Keratinocyte (primary cell): ENCODE data around the gene PRELP. TPM values are rescaled to one million over a fixed set of nuclear protein-coding genes. Genes with fewer than 3 reads are reported as not detected.

Experiments
- DNase-seq: peaks from one replicate; pipeline ENCODE4 v3.0.0-alpha.2; 2011; ENCODE audit warnings: low read depth, missing footprints, low spot score
- FAIRE-seq: peaks from 2 replicates; lab custom pipeline; 2011; peaks lifted over from hg19 to GRCh38; lab: Jason Lieb, UNC
- H2AFZ ChIP-seq: 2 replicates; pipeline ENCODE4 v1.6.0; 2012; ENCODE audit warnings: low read length, control low read depth, inconsistent platforms; ENCODE audit not compliant: control insufficient read depth
- H3K27ac ChIP-seq: 2 replicates; pipeline ENCODE4 v1.5.1; 2011; ENCODE audit warnings: low read length; ENCODE audit not compliant: control insufficient read depth, insufficient read depth
- H3K27me3 ChIP-seq: 3 replicates; pipeline ENCODE4 v1.6.0; 2011; ENCODE audit warnings: low read length; ENCODE audit not compliant: control insufficient read depth, insufficient read depth; ENCODE audit errors: extremely low read depth
- H3K36me3 ChIP-seq, 2 experiments: 2 replicates in 1 of 2; 3 replicates in 1 of 2; pipeline ENCODE4 v1.5.1; 2011; ENCODE audit warnings: low read length in 2 of 2, mild to moderate bottlenecking in 1 of 2; ENCODE audit not compliant: control insufficient read depth in 2 of 2, insufficient read depth in 2 of 2; ENCODE audit errors: extremely low read depth in 1 of 2
- H3K4me1 ChIP-seq: 3 replicates; pipeline ENCODE4 v1.5.1; 2011; ENCODE audit warnings: low read length; ENCODE audit not compliant: control insufficient read depth, insufficient read depth; ENCODE audit errors: extremely low read depth
- H3K4me2 ChIP-seq: 3 replicates; pipeline ENCODE4 v1.6.0; 2011; ENCODE audit warnings: low read depth, low read length; ENCODE audit not compliant: control insufficient read depth, insufficient read depth; ENCODE audit errors: extremely low read depth
- H3K4me3 ChIP-seq, 3 experiments: fragments of 200-600 bp in 1 of 3; sonication (generic) in 1 of 3; 2 replicates in 2 of 3; 3 replicates in 1 of 3; pipeline ENCODE4 v1.5.1; 2011 to 2016; ENCODE audit warnings: low read length in 3 of 3, mild to moderate bottlenecking in 3 of 3, control low read depth in 2 of 3, inconsistent platforms in 1 of 3, low read depth in 1 of 3, mixed read lengths in 1 of 3, mixed run types in 1 of 3, moderate library complexity in 1 of 3; ENCODE audit not compliant: control insufficient read depth in 2 of 3, insufficient read depth in 2 of 3; ENCODE audit errors: extremely low read depth in 1 of 3
- H3K79me2 ChIP-seq: 2 replicates; pipeline ENCODE4 v1.6.0; 2012; ENCODE audit warnings: low read length; ENCODE audit not compliant: control insufficient read depth, insufficient read depth
- H3K9ac ChIP-seq: 3 replicates; pipeline ENCODE4 v1.6.0; 2011; ENCODE audit warnings: low read length; ENCODE audit not compliant: control insufficient read depth, insufficient read depth; ENCODE audit errors: extremely low read depth
- H3K9me1 ChIP-seq: 3 replicates; pipeline ENCODE4 v1.6.0; 2011; ENCODE audit warnings: low read length; ENCODE audit not compliant: control insufficient read depth, insufficient read depth; ENCODE audit errors: extremely low read depth
- H3K9me3 ChIP-seq: 2 replicates; pipeline ENCODE4 v1.5.1; 2012; ENCODE audit warnings: low read depth, low read length; ENCODE audit not compliant: control insufficient read depth
- H4K20me1 ChIP-seq: 3 replicates; pipeline ENCODE4 v1.6.0; 2011; ENCODE audit warnings: low read length; ENCODE audit not compliant: control insufficient read depth, insufficient read depth; ENCODE audit errors: extremely low read depth
- CTCF ChIP-seq, 3 experiments: IDR thresholded peaks in 1 of 3; conservative IDR thresholded peaks in 1 of 3; optimal IDR thresholded peaks in 1 of 3; 2 replicates in 2 of 3; 3 replicates in 1 of 3; pipeline versions ENCODE3 to v1.5.1; 2011; ENCODE audit warnings: low read length in 3 of 3, mild to moderate bottlenecking in 3 of 3, moderate library complexity in 2 of 3, control low read depth in 1 of 3, inconsistent platforms in 1 of 3; ENCODE audit not compliant: insufficient read depth in 2 of 3; ENCODE audit errors: extremely low read depth in 1 of 3
- EZH2 ChIP-seq: IDR thresholded peaks from one replicate; pipeline ENCODE4 v1.6.1; 2012; ENCODE audit warnings: inconsistent platforms, mild to moderate bottlenecking, low read length, moderate library complexity
- dilution Hi-C: fragments of 300-500 bp; cut with MboI; formaldehyde crosslinking; loops from one replicate; pipeline ENCODE4 v1.7.0; 2020; ENCODE audit warnings: low sequenced_read_pairs; ENCODE audit not compliant: extremely low pct_ligation_motif_present
- polyA plus RNA-seq, 5 experiments: library from polyadenylated mRNA; depleted of rRNA in 3 of 5; stranded (reverse) in 3 of 5; stranded (forward) in 1 of 5; unstranded in 1 of 5; fragments of >200 nt; gene quantifications; 1 replicate in 1 of 5; 2 replicates in 3 of 5; 3 replicates in 1 of 5; pipeline versions ENCODE4 v1.2.1 to v1.2.3, GENCODE V29; 2011 to 2012; ENCODE audit warnings: missing spikeins in 2 of 5, low read depth in 1 of 5, low replicate concordance in 1 of 5

PRELP gene
- polyA plus RNA-seq, 1 donor (not counting 4 experiments of a cell fraction or from before 2014, with no cell fraction given): 0.01 TPM

- H3K9me1 ChIP-seq: no peaks in the 10 kb centered on the region
- no peak for FAIRE-seq
- dilution Hi-C loops: no loop called here
These were observed 24.2 kb downstream of the PRELP start for GRCh38 chr1:203499643-203500278.

GRCh38 chr1:203500279-203500678, 24.7 kb downstream of the PRELP start:
- Histone ChIP-seq H3K9me3 (no peaks in the 10 kb centered on the region), H3K27ac (no peak overlapping the region), H3K79me2 (no peaks in the 10 kb centered on the region), H3K4me1 (no peaks in the 10 kb centered on the region), H3K4me2 (no peak overlapping the region), H2AFZ (no peak overlapping the region), H4K20me1 (no peaks in the 10 kb centered on the region), H3K9me1 (no peaks in the 10 kb centered on the region), H3K4me3 (no peak overlapping the region), H3K27me3 (no peaks in the 10 kb centered on the region), H3K9ac (no peak overlapping the region), H3K36me3 (no peaks in the 10 kb centered on the region)
- no peak for TF ChIP-seq EZH2
- FAIRE-seq: no peak
- dilution Hi-C loops: no loop called here
- DNase-seq: no peak

More at GRCh38 chr1:203499643-203500278, 24.2 kb downstream of the PRELP start:
- H3K4me3 ChIP-seq: no peak overlapping the region
- H3K9me3 ChIP-seq: no peaks in the 10 kb centered on the region
- H3K4me2 ChIP-seq: no peak overlapping the region
- no peaks in the 10 kb centered on the region for H3K27me3 ChIP-seq
- no peak overlapping the region for H2AFZ ChIP-seq
- no peak for DNase-seq
- H3K4me1 ChIP-seq: no peaks in the 10 kb centered on the region
- no peak overlapping the region for H3K27ac ChIP-seq
- no peaks in the 10 kb centered on the region for H3K36me3 ChIP-seq
- H3K79me2 ChIP-seq: no peaks in the 10 kb centered on the region
- no peaks in the 10 kb centered on the region for H4K20me1 ChIP-seq
- H3K9ac ChIP-seq: no peak overlapping the region
- TF ChIP-seq EZH2: no peak
- no peak for TF ChIP-seq CTCF (optimal IDR thresholded peaks at IDR 0.05 in 1 of 3, IDR thresholded peaks at IDR 0.05 in 1 of 3, conservative IDR thresholded peaks at IDR 0.05 in 1 of 3; ENCODE audit: extremely low read depth in 1 of 3, insufficient read depth in 2 of 3, low read length in 3 of 3)

GRCh38 chr1:203503836-203504235, 28.2 kb downstream of the PRELP start:
- no peaks in the 10 kb centered on the region for H3K9me3 ChIP-seq
- H3K4me1 ChIP-seq: no peaks in the 10 kb centered on the region
- H3K9me1 ChIP-seq: no peaks in the 10 kb centered on the region
- no peaks in the 10 kb centered on the region for H3K27me3 ChIP-seq
- no peak overlapping the region for H3K4me3 ChIP-seq
- H4K20me1 ChIP-seq: no peaks in the 10 kb centered on the region
- no peak overlapping the region for H3K4me2 ChIP-seq
- dilution Hi-C loops: no loop called here
- TF ChIP-seq CTCF (optimal IDR thresholded peaks at IDR 0.05 in 1 of 3, IDR thresholded peaks at IDR 0.05 in 1 of 3, conservative IDR thresholded peaks at IDR 0.05 in 1 of 3; ENCODE audit: extremely low read depth in 1 of 3, insufficient read depth in 2 of 3, low read length in 3 of 3) (no peak), EZH2 (no peak)
- H2AFZ ChIP-seq: no peak overlapping the region
- H3K36me3 ChIP-seq: no peaks in the 10 kb centered on the region
- DNase-seq (no peak), FAIRE-seq (no peak)
- no peaks in the 10 kb centered on the region for H3K79me2 ChIP-seq
- H3K9ac ChIP-seq: no peak overlapping the region
- H3K27ac ChIP-seq: no peak overlapping the region
